HepG2 (cell line): ENCODE measurements around the gene SMAP2. TPM values are rescaled to one million over a fixed set of nuclear protein-coding genes. Genes with fewer than 3 reads are reported as not detected.

Experiments
- ATAC-seq: fragments of 200-7000 bp; cut with Tn5 transposase; 3 replicates; pipeline ENCODE4 v1.9.1; 2020; ENCODE audit warnings: mild to moderate bottlenecking, moderate library complexity
- BruUV-seq: library from RNA; stranded (reverse); fragments of 400-500 nt; replicated peaks from 2 replicates; lab custom pipeline; 2021; lab: Mats Ljungman, UMichigan
- CTCF ChIA-PET: fragments of 300-600 bp; formaldehyde crosslinking; extraction: SDS; loops from one replicate; lab custom pipeline; 2021; ENCODE audit warnings: low total read pairs, inconsistent platforms, low intra/inter-chr PET ratio; lab: Yijun Ruan, JAX
- POLR2A ChIA-PET: fragments of 350-600 bp; sonication (Branson Sonifier 250); formaldehyde crosslinking; loops from one replicate; lab custom pipeline; 2020; ENCODE audit warnings: antibody characterized with exemption, inconsistent platforms; lab: Yijun Ruan, JAX
- DNase-seq: peaks from one replicate; pipeline ENCODE4 v3.0.0-alpha.2; 2015; ENCODE audit warnings: low spot score
- FAIRE-seq: peaks from 3 replicates; lab custom pipeline; 2011; peaks lifted over from hg19 to GRCh38; lab: Jason Lieb, UNC
- H2AFZ ChIP-seq: one replicate; pipeline ENCODE4 v1.6.1; 2011; ENCODE audit warnings: low read length, inconsistent platforms
- H3K27ac ChIP-seq: fragments of 300-600 bp; 3 replicates; pipeline ENCODE4 v1.8.0; 2011; ENCODE audit warnings: mixed run types, mild to moderate bottlenecking, mixed read lengths, low read length, inconsistent platforms; ENCODE audit not compliant: insufficient read depth; ENCODE audit errors: extremely low read length
- H3K27me3 ChIP-seq, 2 experiments: fragments of 200-600 bp in 1 of 2; 2 replicates in 1 of 2; 3 replicates in 1 of 2; pipeline versions ENCODE4 v1.6.0 to v1.8.0; 2011; ENCODE audit warnings: low read length in 2 of 2, mild to moderate bottlenecking in 2 of 2, moderate library complexity in 2 of 2, inconsistent platforms in 1 of 2; ENCODE audit not compliant: insufficient read depth in 2 of 2, control insufficient read depth in 1 of 2
- H3K36me3 ChIP-seq, 2 experiments: fragments of 200-600 bp in 1 of 2; replicated peaks in 1 of 2; 2 replicates in 1 of 2; 3 replicates in 1 of 2; pipeline versions ENCODE4 v1.5.1 to v1.8.0; 2011; ENCODE audit warnings: low read length in 2 of 2, inconsistent platforms in 1 of 2; ENCODE audit not compliant: insufficient read depth in 2 of 2, control insufficient read depth in 1 of 2
- H3K4me1 ChIP-seq: 2 replicates; pipeline ENCODE4 v1.5.1; 2012; ENCODE audit warnings: low read length, inconsistent platforms; ENCODE audit not compliant: insufficient read depth
- H3K4me2 ChIP-seq: 2 replicates; pipeline ENCODE4 v1.6.0; 2011; ENCODE audit warnings: low read depth, low read length, inconsistent platforms
- H3K4me3 ChIP-seq, 3 experiments: fragments of 200-600 bp in 1 of 3; sonication (generic), shearing (Covaris generic) in 1 of 3; replicated peaks in 1 of 3; 2 replicates each; pipeline ENCODE4 v1.5.1; 2011 to 2016; ENCODE audit warnings: low read length in 3 of 3, inconsistent platforms in 2 of 3, low read depth in 2 of 3, mild to moderate bottlenecking in 2 of 3, control low read depth in 1 of 3, mixed read lengths in 1 of 3; ENCODE audit not compliant: insufficient read depth in 1 of 3
- H3K79me2 ChIP-seq: one replicate; pipeline ENCODE4 v1.6.1; 2011; ENCODE audit warnings: low read length, inconsistent platforms; ENCODE audit not compliant: insufficient read depth
- H3K9ac ChIP-seq: 2 replicates; pipeline ENCODE4 v1.6.0; 2011; ENCODE audit warnings: mild to moderate bottlenecking, low read depth, low read length, inconsistent platforms; ENCODE audit not compliant: insufficient read depth
- H3K9me3 ChIP-seq: 2 replicates; pipeline ENCODE4 v1.5.1; 2012; ENCODE audit warnings: mild to moderate bottlenecking, low read length
- H4K20me1 ChIP-seq: 2 replicates; pipeline ENCODE4 v1.6.0; 2011; ENCODE audit warnings: inconsistent platforms, mild to moderate bottlenecking, low read length, moderate library complexity; ENCODE audit not compliant: insufficient read depth
- HMG20B ChIP-seq: conservative IDR thresholded peaks from 2 replicates; pipeline ENCODE4 v1.6.1; 2016; ENCODE audit warnings: missing genetic modification reagents, missing compliant biosample characterization
- KLF13 ChIP-seq: sonication (generic); formaldehyde crosslinking; IDR thresholded peaks from 2 replicates; pipeline ENCODE4 v1.4.0; 2020; ENCODE audit warnings: mild to moderate bottlenecking, missing genetic modification reagents
- POLR2AphosphoS2 ChIP-seq: IDR thresholded peaks from 2 replicates; pipeline ENCODE4 v1.6.1; 2011; ENCODE audit warnings: low read depth, low read length, improper control_type of control experiment
- PPARG ChIP-seq: conservative IDR thresholded peaks from 2 replicates; pipeline ENCODE4 v1.6.1; 2016; ENCODE audit warnings: missing biosample characterization, missing genetic modification reagents
- SMARCC2 ChIP-seq: fragments of 450-650 bp; IDR thresholded peaks from 2 replicates; pipeline ENCODE4 v1.6.1; 2017; ENCODE audit warnings: antibody characterized with exemption, mild to moderate bottlenecking
- ZBED4 ChIP-seq: sonication (generic); formaldehyde crosslinking; IDR thresholded peaks from 2 replicates; pipeline ENCODE4 v1.4.0; 2020; ENCODE audit warnings: missing genetic modification reagents, borderline replicate concordance
- ZBTB7B ChIP-seq: sonication (generic); formaldehyde crosslinking; IDR thresholded peaks from 2 replicates; pipeline ENCODE4 v1.4.0; 2020; ENCODE audit warnings: missing genetic modification reagents
- ZNF251 ChIP-seq: sonication (generic); formaldehyde crosslinking; IDR thresholded peaks from 2 replicates; pipeline ENCODE4 v1.9.0; 2021; ENCODE audit warnings: mild to moderate bottlenecking, missing genetic modification reagents
- ZSCAN31 ChIP-seq: sonication (generic); formaldehyde crosslinking; IDR thresholded peaks from 2 replicates; pipeline ENCODE4 v1.5.0; 2020; ENCODE audit warnings: low read depth, mild to moderate bottlenecking, missing genetic modification reagents
- WGBS: methylation state at CpG from one replicate; pipeline ENCODE4 v1.1.6; 2017; ENCODE audit warnings: low lambda C conversion rate; 5-methylcytosine and 5-hydroxymethylcytosine counted together
- in situ Hi-C: cut with HindIII; loops from 2 replicates; pipeline ENCODE4 v1.10.0; 2017; ENCODE audit warnings: low pct_unique_long_range_greater_than_20kb; ENCODE audit not compliant: extremely low pct_ligation_motif_present
- intact Hi-C: fragments of 100-400 bp; cut with micrococcal nuclease; formaldehyde crosslinking; loops from one replicate; pipeline ENCODE4 v1.10.0; 2022; ENCODE audit not compliant: unreplicated experiment
- polyA plus RNA-seq, 8 experiments: library from polyadenylated mRNA; depleted of rRNA in 3 of 8; stranded (reverse) in 7 of 8; unstranded in 1 of 8; fragments of >200 nt; fragmentation: Illumina TruSeq in 4 of 8; extraction: Trizol in 4 of 8; gene quantifications; 2 replicates each; pipeline versions ENCODE4 v1.2.1 to v1.2.3, GENCODE V29; 2011 to 2016; ENCODE audit warnings: low read depth in 4 of 8, missing spikeins in 1 of 8, mixed read lengths in 1 of 8; ENCODE audit not compliant: insufficient read depth in 1 of 8
- total RNA-seq, 5 experiments: library from RNA; depleted of rRNA; stranded (reverse); fragments of >200 nt; fragmentation: Illumina TruSeq; extraction: Trizol; gene quantifications; 2 replicates each; pipeline ENCODE4 v1.2.3, GENCODE V29; 2016; ENCODE audit warnings: low read depth in 1 of 5
- TF ChIP-seq, protein P1 (sequence below), 2 experiments: sonication (generic) in 1 of 2; formaldehyde crosslinking in 1 of 2; IDR thresholded peaks; 2 replicates each; pipeline versions ENCODE4 v1.4.0 to v1.6.1; 2018 to 2020; ENCODE audit warnings: missing genetic modification reagents in 2 of 2, borderline replicate concordance in 1 of 2, low read depth in 1 of 2, mild to moderate bottlenecking in 1 of 2, missing biosample characterization in 1 of 2
- TF ChIP-seq, protein P2 (sequence below): sonication (generic); formaldehyde crosslinking; IDR thresholded peaks from 2 replicates; pipeline ENCODE4 v1.5.1; 2020; ENCODE audit warnings: missing genetic modification reagents, mild to moderate bottlenecking, borderline replicate concordance
- TF ChIP-seq, protein P3 (sequence below), 2 experiments: fragments of 450-650 bp in 1 of 2; sonication (generic) in 1 of 2; formaldehyde crosslinking; IDR thresholded peaks; 2 replicates each; pipeline versions ENCODE4 v1.5.0 to v1.8.0; 2020 to 2022; ENCODE audit warnings: mild to moderate bottlenecking in 1 of 2, missing genetic modification reagents in 1 of 2

SMAP2 gene
- total and polyA plus RNA-seq, 2 of the 13 experiments (the other 11 are each of a cell fraction or from before 2014, with no cell fraction given): 19.0 to 22.3 TPM

- ChIA-PET CTCF (interaction anchor here (1.4 kb wide), 1 partner anchor 19 kb away, joined by 5 read pairs; no protein-coding TSS in a partner anchor), POLR2A (interaction anchor here (0.8 to 4.7 kb wide), 8 partner anchors 11 to 69 kb away, joined by 3 to 39 read pairs (median 6); partner anchors contain the start of genes COL9A2, SMAP2 and ZFP69B)
- 2% methylated on average over 2 of the region's 2 CpGs for WGBS
- intact Hi-C loops: no loop called here
- H3K79me2 ChIP-seq: peaks cover 80% of the 10 kb centered on the region
- no peak for FAIRE-seq
- peak overlapping the region; percentile 46 for H3K9ac ChIP-seq
- H2AFZ ChIP-seq: no peak overlapping the region
- no peaks in the 10 kb centered on the region for H4K20me1 ChIP-seq
- H3K4me2 ChIP-seq: peak overlapping the region; percentile 64
- DNase-seq: peak; percentile 80
- H3K36me3 ChIP-seq: no peaks in the 10 kb centered on the region
- no peaks in the 10 kb centered on the region for H3K27me3 ChIP-seq
- H3K4me3 ChIP-seq: peak overlapping the region; percentile 18 to 47 (median 23); a peak in 2 of 6 replicates
- no peaks in the 10 kb centered on the region for H3K9me3 ChIP-seq
- ATAC-seq: peak; percentile 85
- BruUV-seq: no TSS peak
- H3K4me1 ChIP-seq: peaks cover 91% of the 10 kb centered on the region
- H3K27ac ChIP-seq: peak overlapping the region; percentile 81
- in situ Hi-C loops: no loop called here
- TF ChIP-seq, protein P1, sequence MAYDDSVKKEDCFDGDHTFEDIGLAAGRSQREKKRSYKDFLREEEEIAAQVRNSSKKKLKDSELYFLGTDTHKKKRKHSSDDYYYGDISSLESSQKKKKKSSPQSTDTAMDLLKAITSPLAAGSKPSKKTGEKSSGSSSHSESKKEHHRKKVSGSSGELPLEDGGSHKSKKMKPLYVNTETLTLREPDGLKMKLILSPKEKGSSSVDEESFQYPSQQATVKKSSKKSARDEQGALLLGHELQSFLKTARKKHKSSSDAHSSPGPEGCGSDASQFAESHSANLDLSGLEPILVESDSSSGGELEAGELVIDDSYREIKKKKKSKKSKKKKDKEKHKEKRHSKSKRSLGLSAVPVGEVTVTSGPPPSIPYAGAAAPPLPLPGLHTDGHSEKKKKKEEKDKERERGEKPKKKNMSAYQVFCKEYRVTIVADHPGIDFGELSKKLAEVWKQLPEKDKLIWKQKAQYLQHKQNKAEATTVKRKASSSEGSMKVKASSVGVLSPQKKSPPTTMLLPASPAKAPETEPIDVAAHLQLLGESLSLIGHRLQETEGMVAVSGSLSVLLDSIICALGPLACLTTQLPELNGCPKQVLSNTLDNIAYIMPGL (CRISPR knock-in tag; IDR thresholded peaks at IDR 0.05; ENCODE audit: borderline replicate concordance in 1 of 2, low read depth in 1 of 2): no peak
- TF ChIP-seq ZSCAN31 (CRISPR knock-in tag): no peak; the same call in 1 of the 2 replicates
- TF ChIP-seq POLR2AphosphoS2: no peak
- no peak for TF ChIP-seq SMARCC2
- TF ChIP-seq, protein P2, sequence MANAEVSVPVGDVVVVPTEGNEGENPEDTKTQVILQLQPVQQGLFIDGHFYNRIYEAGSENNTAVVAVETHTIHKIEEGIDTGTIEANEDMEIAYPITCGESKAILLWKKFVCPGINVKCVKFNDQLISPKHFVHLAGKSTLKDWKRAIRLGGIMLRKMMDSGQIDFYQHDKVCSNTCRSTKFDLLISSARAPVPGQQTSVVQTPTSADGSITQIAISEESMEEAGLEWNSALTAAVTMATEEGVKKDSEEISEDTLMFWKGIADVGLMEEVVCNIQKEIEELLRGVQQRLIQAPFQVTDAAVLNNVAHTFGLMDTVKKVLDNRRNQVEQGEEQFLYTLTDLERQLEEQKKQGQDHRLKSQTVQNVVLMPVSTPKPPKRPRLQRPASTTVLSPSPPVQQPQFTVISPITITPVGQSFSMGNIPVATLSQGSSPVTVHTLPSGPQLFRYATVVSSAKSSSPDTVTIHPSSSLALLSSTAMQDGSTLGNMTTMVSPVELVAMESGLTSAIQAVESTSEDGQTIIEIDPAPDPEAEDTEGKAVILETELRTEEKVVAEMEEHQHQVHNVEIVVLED (CRISPR knock-in tag): no peak; the same call in 1 of the 2 replicates
- no peak for TF ChIP-seq ZBTB7B (CRISPR knock-in tag)
- TF ChIP-seq, protein P3, sequence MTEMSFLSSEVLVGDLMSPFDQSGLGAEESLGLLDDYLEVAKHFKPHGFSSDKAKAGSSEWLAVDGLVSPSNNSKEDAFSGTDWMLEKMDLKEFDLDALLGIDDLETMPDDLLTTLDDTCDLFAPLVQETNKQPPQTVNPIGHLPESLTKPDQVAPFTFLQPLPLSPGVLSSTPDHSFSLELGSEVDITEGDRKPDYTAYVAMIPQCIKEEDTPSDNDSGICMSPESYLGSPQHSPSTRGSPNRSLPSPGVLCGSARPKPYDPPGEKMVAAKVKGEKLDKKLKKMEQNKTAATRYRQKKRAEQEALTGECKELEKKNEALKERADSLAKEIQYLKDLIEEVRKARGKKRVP (CRISPR knock-in tag; IDR thresholded peaks at IDR 0.05): 0 out of 4 replicates have a peak, but pooled peaks of 1 of the 2 experiments have one; percentile 2
- no peak for TF ChIP-seq KLF13 (CRISPR knock-in tag)
- TF ChIP-seq ZBED4 (CRISPR knock-in tag): peak; percentile 11; the same call in 1 of the 2 replicates
- no peak for TF ChIP-seq ZNF251
- no peak; the same call in 1 of the 2 replicates for TF ChIP-seq PPARG (CRISPR knock-in tag)
- TF ChIP-seq HMG20B (CRISPR knock-in tag): no peak
Measured at GRCh38 chr1:40384413-40384762, 10.9 kb downstream of the SMAP2 start.
